Measurements from ENCODE around the gene CD6.
A peak's percentile ranks its signal among the peaks of the same experiment; 100 is the strongest.

CD6 gene

GRCh38 chr11:61034704-61035525 is 63.4 kb downstream of the CD6 start:
- DNase-seq: no peak

DNA sequence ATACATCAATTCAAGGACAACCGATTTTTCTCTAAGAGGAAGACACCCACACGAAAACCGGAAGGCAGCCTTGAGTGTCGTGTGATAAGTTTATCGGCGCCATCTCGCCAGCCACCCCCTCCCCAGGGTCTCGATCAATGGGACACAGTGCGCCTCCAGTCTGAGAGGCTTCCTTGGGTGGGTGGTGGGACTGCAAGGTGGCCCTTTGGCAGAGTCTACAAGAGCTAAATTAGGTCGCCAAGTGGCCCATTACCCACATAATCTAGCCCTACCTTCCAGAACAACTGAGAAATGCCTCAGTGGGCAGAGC is 64.0 kb downstream of the CD6 start:
- no peak for DNase-seq

- DNase-seq: no peak
These were observed 66.1 kb downstream of the CD6 start for GRCh38 chr11:61037441-61038093.

GRCh38 chr11:61039916-61040315 is 68.4 kb downstream of the CD6 start:
- no peak for DNase-seq

GRCh38 chr11:61041755-61042518 is 70.5 kb downstream of the CD6 start:
- peak; percentile 85 for DNase-seq

DNA sequence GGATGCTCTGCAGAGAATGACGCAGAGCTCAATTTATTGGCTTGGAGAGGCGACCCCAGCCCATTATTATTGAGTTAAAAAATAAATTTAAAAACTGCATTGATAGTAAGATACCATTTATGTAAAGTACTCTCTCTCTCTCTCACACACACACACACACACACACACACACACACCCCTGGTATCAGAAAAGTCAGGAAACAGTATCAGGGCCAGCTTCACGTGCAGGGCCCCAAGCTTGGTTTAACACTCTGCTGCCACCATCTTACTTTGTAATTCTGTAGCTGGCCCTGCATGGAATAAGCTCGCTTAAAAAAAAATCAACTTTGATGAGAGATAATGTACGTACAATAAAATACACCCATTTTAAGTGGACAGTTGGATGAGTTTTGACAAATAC is 71.1 kb downstream of the CD6 start:
- DNase-seq: no peak

DNA sequence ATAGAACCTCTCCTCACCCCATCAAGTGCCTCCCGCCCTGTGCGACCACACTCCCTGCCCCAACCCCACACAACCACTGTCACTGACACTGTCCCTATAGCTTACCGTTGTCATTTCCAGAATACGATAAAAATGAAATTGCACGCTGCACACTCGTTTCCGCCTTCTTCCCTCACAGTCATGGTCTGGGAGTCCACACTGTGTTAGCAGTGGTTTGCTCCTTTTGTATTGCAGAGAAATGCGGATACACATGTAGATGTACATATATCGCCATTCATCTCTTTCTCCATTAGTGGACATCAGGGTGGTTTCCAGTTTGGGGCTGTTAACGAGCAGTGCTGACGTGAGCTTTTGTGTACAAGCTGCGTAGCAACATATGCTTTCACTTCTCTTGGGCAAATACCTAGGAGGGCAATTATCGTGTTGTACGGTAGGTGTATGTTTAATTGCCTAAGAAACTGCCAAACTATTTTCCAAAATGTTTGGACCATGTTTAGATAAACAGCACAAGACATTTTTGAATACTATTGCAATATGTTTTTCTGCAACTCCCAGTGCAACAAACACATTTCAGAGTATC is 71.6 kb downstream of the CD6 start:
- DNase-seq: no peak

DNA sequence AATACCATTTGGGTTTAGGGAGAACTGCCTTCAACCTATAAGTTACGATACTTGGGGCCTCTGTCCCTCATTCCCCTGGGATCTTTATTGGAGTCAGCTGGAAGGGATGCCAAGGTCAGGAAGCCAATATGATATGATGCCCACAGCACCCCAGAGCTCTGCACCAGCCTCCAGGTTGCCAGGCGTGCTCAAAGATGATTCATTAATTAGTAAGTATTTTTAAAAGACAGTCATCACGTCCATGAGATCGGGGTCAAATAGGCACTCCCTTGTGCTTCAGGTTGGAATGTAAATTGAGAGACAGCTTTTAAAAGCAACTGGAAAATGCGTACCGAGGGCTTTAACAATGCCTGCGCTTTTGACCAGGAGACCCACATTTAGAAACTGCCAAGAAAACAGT is 73.8 kb downstream of the CD6 start:
- no peak for DNase-seq

- no peak for DNase-seq
These were observed 75.4 kb downstream of the CD6 start for GRCh38 chr11:61046833-61047232.

DNA sequence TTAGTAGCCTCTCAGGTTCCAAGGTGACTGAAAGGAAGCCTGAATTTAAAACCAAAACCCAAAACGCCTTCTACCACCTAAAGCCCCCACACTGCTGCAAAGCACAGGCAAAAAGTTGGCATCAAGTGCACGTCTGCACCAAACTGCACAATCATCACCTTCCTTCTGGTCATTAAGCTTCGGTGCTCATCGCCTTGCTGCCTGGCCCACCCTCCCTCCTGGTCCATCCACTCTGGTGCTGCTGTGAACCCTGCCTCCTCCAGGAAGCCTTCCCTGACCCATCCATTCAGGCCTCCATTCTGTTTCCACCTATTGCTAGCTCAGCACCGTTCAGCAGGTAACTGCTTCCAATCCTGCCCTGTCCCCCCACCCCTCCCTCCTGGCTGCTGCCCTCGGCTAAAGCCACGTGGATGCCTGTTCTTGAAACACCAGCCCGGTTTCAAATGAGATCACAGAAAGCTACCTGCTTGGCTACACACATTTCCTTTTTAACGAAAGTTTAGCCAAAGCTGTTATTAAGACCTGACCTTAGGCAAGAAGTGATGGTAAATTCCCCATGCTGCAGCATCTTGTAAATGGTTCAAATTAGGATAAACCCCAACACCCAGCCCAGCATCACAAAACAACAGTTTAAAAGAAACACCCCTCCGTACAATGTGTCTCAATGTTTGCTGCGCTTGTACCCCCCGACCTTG is 77.0 kb downstream of the CD6 start:
- no peak for DNase-seq

DNA sequence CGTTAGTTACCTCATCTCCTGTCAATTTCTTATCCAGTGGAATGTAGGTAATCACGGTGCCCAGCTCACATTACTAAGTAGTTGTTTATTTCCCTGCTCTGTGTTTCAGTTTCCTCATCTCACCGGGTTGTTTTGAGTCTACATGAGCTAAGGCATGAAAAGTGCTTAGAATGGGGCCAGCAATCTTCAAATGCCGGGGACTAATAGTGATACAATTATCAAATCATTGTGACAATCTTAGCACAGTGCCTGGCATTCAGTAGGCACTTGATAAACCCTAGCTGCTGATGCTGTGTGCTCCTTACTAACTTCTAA is 77.5 kb downstream of the CD6 start:
- DNase-seq: no peak

- DNase-seq: no peak
These were observed 78.4 kb downstream of the CD6 start for GRCh38 chr11:61049859-61050258.

- DNase-seq: no peak
These were observed 80.9 kb downstream of the CD6 start for GRCh38 chr11:61052182-61052972.

DNA sequence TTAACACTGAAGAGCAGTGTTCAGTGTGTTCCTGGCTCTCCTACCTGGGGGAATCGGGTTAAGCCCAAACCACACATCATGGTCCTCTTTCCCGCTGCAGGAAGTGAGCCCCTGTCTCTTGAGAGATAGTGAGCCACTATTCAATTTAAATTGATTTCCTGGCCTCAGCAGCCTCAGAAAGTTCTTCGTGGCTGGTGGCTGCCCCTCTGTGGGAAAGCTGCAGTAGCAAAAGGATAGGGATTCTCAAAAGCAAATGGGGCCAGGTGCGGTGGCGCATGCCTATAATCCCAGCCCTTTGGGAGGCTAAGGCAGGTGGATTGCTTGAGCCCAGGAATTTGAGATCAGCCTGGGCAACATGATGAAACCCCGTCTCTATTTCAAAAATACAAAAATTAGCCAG is 81.7 kb downstream of the CD6 start:
- no peak for DNase-seq

DNA sequence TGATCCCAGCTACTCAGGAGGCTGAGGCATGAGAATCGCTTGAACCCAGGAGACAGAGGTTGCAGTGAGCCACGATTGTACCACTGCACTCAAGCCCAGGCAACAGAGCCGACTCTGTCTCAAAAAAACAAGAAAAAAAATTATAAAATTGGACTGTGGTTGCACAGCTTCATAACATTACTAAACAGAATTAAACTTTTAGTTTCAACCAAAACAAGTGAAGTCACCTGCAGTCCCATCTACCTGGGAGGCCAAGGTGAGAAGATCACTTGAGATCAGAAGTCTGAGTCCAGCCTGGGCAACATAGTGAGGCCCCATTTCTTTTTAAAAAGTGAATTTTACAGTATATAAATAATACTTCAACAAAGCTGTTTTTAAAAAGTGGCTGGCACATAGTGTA is 83.0 kb downstream of the CD6 start:
- DNase-seq: no peak

DNA sequence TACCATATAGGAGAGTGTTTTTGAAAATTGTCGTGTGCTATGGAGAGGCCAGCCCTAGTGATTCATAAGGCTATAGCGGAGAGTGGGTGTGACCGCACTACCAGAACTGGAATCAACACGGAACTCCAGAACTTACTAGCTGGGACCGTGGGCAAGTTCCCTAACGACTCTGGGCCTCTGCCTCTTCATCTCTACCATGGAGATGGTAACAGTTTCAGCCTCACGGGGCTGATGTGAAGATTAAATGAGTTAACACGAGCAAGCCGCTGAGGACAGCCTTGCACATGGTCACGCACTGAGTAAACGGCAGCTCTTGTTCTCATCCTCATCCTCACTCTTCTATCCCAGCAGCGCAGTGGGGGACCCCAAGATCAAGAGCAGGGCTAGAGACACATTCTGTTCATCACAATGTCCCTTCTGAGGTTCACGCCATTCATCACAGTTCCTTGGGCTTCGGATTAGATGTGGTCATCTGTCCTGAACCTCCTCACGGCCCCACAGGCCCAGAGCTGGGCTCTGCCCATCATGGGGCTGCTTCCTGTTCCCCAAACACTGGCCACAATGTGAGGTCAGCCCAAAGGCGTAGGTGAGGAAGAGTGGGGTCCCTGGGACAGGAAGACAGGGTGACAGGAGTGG is 83.6 kb downstream of the CD6 start:
- peak; percentile 73 for DNase-seq

GRCh38 chr11:61055776-61056175 is 84.3 kb downstream of the CD6 start:
- no peak for DNase-seq

GRCh38 chr11:61056571-61056970 is 85.1 kb downstream of the CD6 start:
- DNase-seq: no peak

- DNase-seq: no peak
These were observed 85.5 kb downstream of the CD6 start for GRCh38 chr11:61056981-61057380.

DNA sequence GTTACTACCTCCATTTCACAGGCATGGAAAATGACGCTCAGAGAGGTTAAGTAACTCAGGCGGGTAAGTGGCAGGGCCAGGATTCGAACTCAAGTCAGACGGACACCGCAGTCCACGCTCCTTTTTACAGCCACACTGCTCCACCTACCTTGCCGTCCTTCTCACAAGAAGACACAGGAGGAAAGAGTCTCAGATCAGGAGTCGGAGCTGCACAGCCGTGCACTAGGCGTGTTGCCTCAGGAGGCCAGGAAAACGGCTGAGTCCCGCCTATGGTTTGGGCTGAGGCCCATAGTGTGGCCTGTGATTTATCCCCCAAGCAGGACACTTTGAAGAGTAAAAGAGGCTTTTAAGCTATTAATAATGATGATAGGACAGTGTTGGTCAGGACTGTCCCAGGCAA is 86.1 kb downstream of the CD6 start:
- DNase-seq: no peak

DNA sequence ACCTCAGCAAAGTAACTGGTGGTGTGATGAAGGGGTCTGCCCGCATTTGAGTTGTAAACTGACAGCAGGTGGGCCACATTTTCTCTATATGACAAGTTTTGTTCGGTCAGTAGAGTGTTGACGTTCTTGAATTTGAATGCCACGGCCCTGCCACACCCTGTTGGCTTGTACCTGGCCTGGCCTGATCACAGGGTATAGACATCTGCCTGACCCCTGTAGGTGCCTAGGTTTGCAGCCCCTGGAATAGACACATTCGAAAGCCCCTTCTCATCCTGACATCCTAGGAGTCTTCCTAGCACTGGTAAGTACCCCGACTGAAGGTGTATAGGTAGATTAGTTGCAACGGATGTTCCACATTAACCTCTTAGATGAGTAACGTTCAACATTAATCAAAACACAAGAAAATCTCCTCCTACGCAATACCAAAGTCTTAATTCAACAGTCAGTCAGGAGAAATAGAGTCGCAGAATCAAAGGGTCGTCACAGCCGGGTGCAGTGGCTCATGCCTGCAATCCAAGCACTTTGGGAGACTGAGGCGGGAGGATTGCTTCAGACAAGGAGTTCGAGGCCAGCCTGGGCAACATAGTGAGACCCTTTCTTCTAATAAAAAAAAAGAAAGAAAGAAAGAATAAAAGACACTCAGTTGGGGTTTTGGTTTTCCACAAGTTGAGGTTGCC is 87.2 kb downstream of the CD6 start:
- no peak for DNase-seq
